GM12874 (cell line): Measurements from ENCODE around the gene CCDC50.

ENCODE experiments used
- TF ChIP-seq, protein P1 (sequence below): IDR thresholded peaks from 2 replicates; pipeline ENCODE4 v1.5.1; 2011; ENCODE audit warnings: low read depth, mild to moderate bottlenecking, control low read depth, low read length, moderate library complexity; ENCODE audit not compliant: insufficient read depth

Gene CCDC50

DNA sequence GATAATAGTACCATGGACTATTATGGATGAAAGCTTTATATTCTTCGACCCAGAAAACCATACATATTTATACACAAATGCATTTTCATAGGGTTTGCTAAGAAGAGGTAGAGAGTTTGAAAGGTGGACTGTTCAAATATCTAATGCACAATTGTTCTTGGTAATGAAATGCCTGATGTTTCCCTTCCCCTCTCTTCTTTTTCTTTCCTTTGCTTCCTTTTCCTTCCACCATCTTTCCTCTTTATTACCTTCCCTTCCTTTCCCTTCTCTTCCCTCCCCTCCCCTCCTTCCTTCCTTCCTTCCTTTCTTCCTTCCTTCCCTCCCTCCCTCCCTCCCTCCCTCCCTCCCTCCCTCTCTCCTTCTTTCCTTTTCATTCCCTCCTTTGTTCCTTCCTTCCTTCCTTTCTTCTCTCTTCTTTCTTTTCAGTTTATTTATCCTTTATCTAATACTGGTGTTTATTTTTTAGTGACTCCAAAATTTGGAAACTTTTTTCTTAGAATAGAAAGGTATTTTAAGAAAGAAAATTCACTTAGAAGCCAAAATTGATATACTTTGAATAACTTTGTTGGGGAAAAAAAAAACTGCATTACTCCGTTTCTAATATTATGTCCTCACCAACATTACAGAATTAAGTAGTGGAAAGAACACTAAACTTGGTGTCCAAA is 109.1 kb downstream of the CCDC50 start:
- TF ChIP-seq, protein P1, sequence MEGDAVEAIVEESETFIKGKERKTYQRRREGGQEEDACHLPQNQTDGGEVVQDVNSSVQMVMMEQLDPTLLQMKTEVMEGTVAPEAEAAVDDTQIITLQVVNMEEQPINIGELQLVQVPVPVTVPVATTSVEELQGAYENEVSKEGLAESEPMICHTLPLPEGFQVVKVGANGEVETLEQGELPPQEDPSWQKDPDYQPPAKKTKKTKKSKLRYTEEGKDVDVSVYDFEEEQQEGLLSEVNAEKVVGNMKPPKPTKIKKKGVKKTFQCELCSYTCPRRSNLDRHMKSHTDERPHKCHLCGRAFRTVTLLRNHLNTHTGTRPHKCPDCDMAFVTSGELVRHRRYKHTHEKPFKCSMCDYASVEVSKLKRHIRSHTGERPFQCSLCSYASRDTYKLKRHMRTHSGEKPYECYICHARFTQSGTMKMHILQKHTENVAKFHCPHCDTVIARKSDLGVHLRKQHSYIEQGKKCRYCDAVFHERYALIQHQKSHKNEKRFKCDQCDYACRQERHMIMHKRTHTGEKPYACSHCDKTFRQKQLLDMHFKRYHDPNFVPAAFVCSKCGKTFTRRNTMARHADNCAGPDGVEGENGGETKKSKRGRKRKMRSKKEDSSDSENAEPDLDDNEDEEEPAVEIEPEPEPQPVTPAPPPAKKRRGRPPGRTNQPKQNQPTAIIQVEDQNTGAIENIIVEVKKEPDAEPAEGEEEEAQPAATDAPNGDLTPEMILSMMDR, result no peak

DNA sequence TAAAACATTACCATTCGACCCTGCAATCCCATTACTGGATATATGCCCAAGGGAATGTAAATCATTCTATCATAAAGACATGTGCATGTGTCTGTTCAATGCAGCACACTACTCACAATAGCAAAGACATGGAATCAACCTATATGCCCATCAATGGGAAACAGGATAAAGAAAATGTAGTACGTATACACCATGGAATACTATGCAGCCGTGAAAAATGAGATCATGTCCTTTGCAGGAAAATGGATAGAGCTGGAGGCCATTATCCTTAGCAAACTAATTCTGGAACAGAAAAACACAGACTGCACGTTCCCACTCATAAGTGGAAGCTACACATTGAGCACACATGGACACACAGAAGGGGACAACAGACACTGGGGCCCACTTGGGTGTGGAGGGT is 111.3 kb downstream of the CCDC50 start:
- TF ChIP-seq, protein P1, result no peak

- TF ChIP-seq, protein P1, result no peak
Observed at GRCh38 chr3:191441687-191442086, 112.5 kb downstream of the CCDC50 start.

- TF ChIP-seq, protein P1, result no peak
Observed at GRCh38 chr3:191444569-191444968, 115.4 kb downstream of the CCDC50 start.
